Stimulated activated CD4-positive, alpha-beta T cell treated with anti-CD3 and anti-CD28 coated beads, Interleukin-15, amount 100 ng/mL, for 24 hours (primary cell): Measurements from ENCODE around the gene CDK17.

Source experiments
- DNase-seq: peaks from one replicate; pipeline ENCODE4 v3.0.0-alpha.2; 2020

The CDK17 gene

GRCh38 chr12:96258104-96258961 lies 141.9 kb downstream of the CDK17 start:
- DNase-seq: no peak

GRCh38 chr12:96257550-96258103 lies 142.6 kb downstream of the CDK17 start:
- DNase-seq: no peak

DNA sequence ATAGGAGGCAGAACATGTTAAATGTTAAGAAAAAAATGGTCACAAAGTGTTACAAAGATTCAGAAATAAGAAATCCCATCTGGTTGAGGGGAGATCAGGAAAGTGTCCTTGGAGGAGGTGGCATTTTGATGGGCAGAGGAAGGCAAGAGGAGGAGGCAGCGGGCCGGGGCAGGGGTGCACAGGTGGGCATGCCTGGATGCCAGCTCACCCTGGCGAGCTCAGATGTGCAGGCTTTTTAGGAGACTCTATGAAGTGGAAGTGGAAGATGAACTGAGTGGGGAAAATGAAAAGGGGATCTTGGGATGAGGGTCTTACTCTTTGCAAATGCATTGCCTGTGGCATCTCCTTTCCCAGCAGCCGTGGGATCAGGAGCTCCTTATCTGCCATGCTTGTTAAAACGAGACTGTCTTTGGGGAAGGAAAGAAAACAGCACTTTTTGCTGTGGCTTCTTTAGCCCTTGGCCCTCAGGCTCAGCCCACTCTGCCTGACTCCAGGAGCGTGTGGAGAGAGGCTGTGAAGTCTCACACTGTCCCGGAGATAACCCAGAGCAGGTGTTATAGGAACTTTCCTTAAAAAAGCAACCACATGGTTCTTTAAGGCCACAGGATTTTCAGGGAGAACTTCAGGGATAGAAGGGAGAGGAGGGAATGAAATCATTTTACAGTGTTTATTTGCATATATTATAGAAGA lies 143.4 kb downstream of the CDK17 start:
- DNase-seq: no peak

DNA sequence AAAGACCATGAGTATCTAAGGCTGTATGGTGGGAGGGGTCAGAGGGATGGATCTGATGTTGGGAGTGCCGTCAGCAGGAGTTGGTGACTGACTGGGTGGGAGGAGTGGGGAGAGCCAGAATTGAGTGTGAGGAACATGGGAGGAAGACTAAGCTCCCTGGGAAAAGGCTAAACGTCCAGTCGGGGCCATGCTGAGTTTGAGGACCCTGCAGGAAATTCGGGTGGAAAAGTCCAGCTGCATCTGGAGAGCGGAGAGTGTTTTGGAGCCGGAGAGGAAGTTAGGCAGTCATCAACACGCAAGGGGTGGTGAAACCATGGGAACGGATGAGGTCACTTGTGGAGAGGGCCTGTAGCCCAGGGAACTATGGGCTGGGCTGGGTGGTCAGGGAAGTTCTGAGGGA lies 145.2 kb downstream of the CDK17 start:
- DNase-seq: no peak

DNA sequence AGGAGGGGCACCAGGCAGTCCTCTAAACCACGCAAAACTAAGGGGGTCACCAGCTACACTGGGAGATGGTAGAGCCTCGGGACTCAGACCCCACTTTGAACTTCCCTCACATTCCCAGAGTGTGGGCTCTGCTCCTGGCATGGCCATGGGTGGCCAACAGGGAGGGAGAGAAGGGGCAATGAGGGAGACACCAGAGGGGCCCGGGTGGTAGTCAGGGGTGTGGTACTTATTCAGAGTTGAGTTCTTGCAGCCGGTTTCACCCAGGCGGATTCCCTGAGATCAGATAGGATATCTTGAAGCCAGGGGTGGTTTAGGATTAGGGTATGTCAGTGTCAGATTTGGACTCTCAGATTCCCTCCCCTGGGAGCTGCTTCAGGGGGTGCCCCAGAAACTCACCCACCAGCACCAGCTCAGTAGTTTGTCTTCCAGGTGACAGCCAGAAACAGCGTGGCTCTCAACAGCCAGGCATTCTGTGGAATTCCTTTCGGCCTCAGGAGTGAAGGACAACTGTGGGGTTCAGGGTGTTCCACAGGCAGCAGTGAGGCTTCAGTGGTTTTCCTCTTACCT lies 150.0 kb downstream of the CDK17 start:
- no peak for DNase-seq

GRCh38 chr12:96249196-96250118 lies 150.8 kb downstream of the CDK17 start:
- DNase-seq: no peak

DNA sequence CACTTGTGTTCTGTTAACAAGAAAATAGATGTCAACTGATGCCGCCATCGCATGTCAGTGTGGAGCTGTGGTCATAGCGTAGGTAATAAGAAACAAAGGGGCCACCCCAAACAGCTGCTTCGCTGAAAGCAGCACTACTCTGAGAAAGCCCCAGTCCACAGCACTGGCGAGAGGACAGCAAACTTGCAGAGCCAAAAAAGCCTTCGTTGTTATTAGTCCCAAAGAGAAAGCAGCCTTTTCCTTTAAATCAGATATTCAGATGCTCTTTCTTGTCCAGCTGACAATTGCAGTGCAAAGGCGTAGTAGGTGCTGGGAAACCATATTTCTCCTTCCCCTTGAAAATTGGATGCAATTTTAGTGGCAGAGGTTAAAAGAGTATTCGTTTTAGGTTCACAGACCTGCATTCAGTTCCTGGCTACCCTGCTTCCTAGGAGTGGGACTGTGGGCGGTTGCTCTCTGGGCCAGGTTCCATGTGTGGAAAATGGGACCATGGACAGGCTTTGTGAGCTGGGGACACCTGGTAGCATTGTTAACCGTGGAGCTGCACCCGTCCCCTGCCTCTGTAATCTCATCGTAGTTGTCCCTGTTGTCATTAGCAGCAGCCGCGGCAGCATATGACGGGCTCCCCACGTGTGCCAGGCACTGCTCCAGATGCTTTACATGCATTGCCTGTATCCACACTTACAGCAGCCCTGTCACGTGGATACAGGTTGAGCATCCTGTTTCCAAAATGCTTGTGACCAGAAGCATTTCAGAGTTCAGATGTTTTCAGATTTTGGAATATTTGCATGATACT lies 151.9 kb downstream of the CDK17 start:
- no peak for DNase-seq

DNA sequence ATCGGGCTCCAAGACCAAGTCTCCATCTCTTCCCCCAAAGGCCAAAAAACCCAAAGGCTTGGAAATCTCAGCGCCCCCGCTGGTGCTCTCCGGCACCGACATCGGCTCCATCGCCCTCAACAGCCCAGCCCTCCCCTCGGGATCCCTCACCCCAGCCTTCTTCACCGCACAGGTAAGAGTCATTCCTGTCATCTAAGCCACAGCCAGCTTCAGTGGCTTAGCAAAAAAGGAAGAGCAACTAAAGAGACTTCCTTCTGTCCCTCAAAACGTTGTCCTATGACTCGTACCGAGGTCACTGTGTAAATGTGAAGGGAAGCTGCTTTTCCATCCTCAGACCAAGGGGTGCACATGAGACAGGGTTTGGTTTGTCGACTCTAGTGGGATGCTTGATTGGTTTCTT lies 152.7 kb downstream of the CDK17 start:
- DNase-seq: peak; percentile 31

DNA sequence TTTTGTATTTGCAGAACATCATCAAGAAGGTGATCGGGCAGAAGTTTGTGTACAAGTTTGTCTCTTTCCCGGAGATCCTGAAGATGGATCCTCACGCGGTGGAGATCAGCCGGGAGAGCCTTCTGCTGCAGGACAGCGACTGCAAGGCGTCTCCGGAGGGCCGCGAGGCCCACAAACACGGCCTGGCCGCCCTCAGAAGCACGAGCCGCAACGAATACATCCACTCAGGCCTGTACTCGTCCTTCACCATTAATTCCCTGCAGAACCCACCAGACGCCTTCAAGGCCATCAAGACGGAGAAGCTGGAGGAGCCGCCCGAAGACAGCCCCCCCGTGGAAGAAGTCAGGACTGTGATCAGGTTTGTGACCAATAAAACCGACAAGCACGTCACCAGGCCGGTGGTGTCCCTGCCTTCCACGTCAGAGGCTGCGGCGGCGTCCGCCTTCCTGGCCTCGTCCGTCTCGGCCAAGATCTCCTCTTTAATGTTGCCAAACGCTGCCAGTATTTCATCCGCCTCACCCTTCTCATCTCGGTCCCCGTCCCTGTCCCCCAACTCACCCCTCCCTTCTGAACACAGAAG lies 153.2 kb downstream of the CDK17 start:
- DNase-seq: no peak

- DNase-seq: no peak
Measured at GRCh38 chr12:96244826-96245225, 155.4 kb downstream of the CDK17 start.

DNA sequence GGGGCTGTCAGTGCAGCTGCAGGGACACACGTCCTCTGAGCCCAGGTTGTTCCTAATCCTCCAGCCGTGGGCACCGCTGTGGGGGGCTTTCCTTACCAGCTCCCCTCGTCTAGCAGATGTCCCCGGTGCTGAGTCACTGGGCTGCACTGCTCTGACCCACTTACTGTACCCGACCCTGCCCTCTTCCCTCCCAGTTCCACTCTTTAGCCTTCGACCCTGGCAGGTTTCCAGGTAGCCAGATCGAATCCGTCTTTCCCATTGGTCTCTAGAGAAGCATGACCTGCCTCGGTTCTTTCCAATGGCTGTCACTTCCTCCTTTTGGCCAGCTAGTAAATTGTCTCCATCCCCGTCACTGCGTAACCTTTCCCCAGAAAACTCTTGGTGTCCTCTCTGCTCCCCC lies 157.6 kb downstream of the CDK17 start:
- DNase-seq: no peak

DNA sequence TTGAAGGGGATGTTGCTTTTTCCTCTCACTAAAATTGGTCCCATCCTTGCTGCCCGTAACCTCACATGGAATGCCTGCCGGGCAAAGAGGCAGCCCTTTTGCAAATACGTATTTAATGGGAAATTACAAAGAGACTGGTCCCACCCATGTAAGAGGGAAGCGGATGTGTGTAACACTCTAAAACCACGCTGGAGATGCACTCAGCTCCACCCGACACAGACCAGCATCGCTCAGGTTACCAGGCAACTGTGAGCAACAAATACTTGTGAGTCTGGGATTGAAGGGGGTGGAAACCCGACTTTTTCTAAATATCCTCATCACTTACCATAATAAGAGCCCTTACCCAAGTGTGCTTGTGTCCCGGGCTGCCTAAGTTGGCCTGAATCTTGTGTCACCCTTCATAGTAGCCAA lies 158.4 kb downstream of the CDK17 start:
- peak; percentile 51 for DNase-seq

DNA sequence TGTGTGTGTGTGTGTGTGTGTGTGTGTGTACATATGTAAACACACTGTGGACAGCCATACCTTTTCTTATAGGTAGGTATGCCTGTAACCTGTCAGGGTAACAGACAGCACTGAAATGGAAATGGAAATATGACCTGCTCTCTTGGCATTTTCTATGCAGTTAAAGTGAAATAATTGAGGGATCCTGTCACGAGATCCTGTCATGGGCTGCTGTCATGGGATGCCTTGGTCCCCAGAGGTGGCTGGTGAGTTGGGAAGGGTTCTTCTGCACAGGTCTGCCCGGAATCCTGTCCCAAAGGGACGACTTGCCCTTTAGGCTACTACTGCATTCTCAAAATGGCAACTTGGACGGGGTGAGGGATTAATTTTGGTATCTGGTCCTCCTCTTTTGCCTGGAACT lies 158.8 kb downstream of the CDK17 start:
- no peak for DNase-seq

DNA sequence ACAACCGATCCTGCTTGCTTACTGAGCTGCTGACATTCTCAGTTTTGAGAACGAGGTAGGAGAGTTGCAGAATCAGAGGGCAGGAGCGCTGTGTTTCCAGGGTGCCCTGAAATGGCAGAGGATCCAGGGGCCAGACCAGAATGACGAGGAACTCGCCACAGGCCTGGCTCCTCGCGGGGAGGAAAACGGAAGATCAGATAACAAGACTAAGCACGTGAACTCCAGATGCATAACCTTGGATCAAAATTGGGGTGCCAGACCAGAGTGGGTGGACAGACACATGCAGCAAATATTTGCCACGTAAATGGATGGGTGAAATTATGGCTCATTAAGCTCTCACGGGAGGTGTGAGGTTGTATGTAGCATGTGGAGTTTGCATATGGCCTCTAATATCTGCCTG lies 159.6 kb downstream of the CDK17 start:
- DNase-seq: no peak

DNA sequence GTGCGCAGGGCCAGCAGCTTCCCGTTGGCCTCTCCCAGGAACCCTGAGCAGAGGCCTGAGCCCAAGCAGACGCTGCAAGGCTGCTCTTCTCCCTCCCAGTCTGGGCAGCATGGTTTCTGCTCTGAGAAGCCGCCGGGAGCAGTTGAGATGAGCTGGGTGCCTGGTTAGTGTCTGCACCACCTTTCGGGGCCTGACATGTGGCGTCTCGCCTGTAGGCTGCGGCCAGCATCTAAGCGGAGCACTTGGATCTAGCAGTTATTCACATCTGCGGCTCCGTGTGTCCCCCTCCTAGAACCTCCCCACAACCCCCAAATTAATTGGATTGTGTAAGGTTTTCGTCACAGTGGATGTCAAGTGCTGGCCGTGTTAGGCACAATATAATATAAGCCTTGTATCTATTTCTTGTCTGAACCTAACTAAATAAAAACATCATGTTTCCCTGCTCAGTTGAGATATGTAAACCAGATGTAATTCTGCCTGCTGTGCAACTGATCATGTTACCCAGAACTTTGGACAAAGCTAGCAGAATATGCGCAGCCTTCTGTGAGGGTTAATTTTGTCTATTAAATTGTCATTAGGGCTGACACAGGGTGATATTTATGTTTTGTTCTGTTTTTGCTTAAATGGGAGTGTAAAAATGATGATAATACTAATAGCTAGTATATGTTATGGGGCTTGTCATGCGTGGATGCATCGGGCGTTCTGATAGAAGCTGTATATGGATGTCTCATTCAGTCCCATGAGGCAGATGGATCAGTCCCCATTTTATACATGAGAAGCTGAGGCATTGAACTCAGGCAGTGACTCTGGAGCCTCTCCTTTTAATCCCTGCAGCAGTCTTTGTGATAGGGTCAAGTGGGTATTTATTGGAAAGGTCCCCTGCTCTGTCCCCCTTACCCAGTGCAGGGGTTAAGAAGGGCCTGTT lies 160.3 kb downstream of the CDK17 start:
- DNase-seq: no peak

- no peak for DNase-seq
Measured at GRCh38 chr12:96238336-96239047, 161.7 kb downstream of the CDK17 start.

- peak; percentile 71 for DNase-seq
Measured at GRCh38 chr12:96237465-96238077, 162.7 kb downstream of the CDK17 start.

DNA sequence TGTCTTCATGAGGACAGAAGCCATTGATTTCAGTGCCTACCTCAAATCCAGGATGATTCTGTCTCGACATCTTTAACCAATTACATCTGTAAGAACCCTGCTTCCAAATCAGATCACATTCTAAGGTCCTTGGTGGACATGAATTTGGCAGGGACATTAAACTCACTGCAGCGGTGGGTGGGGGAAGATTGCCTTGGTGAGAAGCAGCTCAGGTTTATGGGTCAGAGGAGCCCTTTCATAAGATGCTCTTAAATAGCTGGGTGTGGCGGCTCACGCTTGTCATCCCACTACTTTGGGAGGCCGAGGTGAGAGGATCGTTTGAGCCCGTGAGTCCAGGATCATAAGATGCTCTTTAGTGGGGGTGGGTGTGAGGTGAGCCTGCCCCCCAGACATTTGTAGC lies 163.2 kb downstream of the CDK17 start:
- DNase-seq: no peak

DNA sequence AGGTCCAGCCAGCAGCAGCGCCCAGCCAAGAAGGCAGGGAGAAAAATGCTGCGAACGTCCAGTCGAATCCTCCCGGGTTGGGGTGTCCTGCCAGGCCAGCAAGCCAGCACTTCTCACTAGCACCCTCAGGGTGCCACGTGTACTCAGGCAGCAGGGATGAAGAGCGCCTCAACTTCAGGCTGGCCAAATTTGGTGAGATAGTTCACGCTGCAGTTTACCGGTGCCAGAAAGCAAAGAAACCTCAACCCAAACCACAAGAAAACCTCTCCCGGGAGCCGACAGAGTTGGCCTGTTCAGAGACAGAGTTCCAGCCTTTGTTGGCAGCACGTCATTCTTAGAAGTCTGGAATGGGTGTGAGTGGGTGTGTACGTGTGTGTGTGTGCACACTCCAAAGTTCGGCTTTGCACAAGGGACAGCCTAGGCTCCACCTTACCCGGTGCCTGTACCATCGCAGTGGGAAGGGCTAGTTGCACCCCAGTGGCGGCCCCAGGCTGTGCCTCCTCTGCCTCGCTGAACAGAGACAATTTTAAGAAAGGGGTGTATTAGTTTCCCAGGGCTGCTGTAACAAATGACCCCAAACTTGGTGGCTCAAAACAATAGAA lies 163.9 kb downstream of the CDK17 start:
- DNase-seq: peak; percentile 59
